DND-41 (cell line): ENCODE results near the gene ZC3H12C.

Source experiments
- ATAC-seq: fragments of 200-7000 bp; cut with Tn5 transposase; 3 replicates; pipeline ENCODE4 v1.9.1; 2021; ENCODE audit warnings: low read depth; ENCODE audit not compliant: insufficient read depth
- DNase-seq: peaks from one replicate; pipeline ENCODE4 v3.0.0-alpha.2; 2020
- H2AFZ ChIP-seq: 2 replicates; pipeline ENCODE4 v1.6.0; 2012; ENCODE audit warnings: low read depth, low read length
- H3K27ac ChIP-seq: 2 replicates; pipeline ENCODE4 v1.5.1; 2012; ENCODE audit warnings: low read length, inconsistent platforms
- H3K27me3 ChIP-seq: fragments of 200-600 bp; sonication (generic); 2 replicates; pipeline ENCODE4 v1.6.0; 2012; ENCODE audit warnings: low read length, mild to moderate bottlenecking, inconsistent platforms; ENCODE audit not compliant: insufficient read depth, poor library complexity
- H3K36me3 ChIP-seq: 2 replicates; pipeline ENCODE4 v1.5.1; 2012; ENCODE audit warnings: low read length, inconsistent platforms; ENCODE audit not compliant: insufficient read depth
- H3K4me1 ChIP-seq: 2 replicates; pipeline ENCODE4 v1.5.1; 2012; ENCODE audit warnings: mild to moderate bottlenecking, low read length; ENCODE audit not compliant: insufficient read depth
- H3K4me2 ChIP-seq: 2 replicates; pipeline ENCODE4 v1.6.0; 2012; ENCODE audit warnings: mild to moderate bottlenecking, moderate library complexity, low read length, inconsistent platforms; ENCODE audit not compliant: insufficient read depth
- H3K4me3 ChIP-seq, 2 experiments: fragments of 200-600 bp in 1 of 2; shearing (Covaris generic) in 1 of 2; 2 replicates each; pipeline ENCODE4 v1.5.1; 2012 to 2016; ENCODE audit warnings: inconsistent platforms in 2 of 2, low read length in 2 of 2, mild to moderate bottlenecking in 2 of 2, low read depth in 1 of 2, moderate library complexity in 1 of 2
- H3K79me2 ChIP-seq: 2 replicates; pipeline ENCODE4 v1.6.0; 2012; ENCODE audit warnings: low read length, inconsistent platforms; ENCODE audit not compliant: insufficient read depth
- H3K9ac ChIP-seq: 2 replicates; pipeline ENCODE4 v1.6.0; 2012; ENCODE audit warnings: low read depth, mild to moderate bottlenecking, inconsistent platforms, low read length, moderate library complexity
- H3K9me3 ChIP-seq: 2 replicates; pipeline ENCODE4 v1.5.1; 2012; ENCODE audit warnings: low read length, moderate library complexity, mild to moderate bottlenecking, inconsistent platforms; ENCODE audit not compliant: insufficient read depth, severe bottlenecking
- H4K20me1 ChIP-seq: 2 replicates; pipeline ENCODE4 v1.6.0; 2012; ENCODE audit warnings: low read length; ENCODE audit not compliant: insufficient read depth
- CTCF ChIP-seq: IDR thresholded peaks from 2 replicates; pipeline ENCODE4 v1.5.1; 2012; ENCODE audit warnings: borderline replicate concordance, low read length, moderate library complexity, mild to moderate bottlenecking; ENCODE audit not compliant: poor library complexity, severe bottlenecking; ENCODE audit errors: extremely low read depth
- EZH2 ChIP-seq: IDR thresholded peaks from 3 replicates; pipeline ENCODE4 v1.6.1; 2012; ENCODE audit warnings: borderline replicate concordance, low read depth, mild to moderate bottlenecking, moderate library complexity, low read length, inconsistent platforms; ENCODE audit not compliant: severe bottlenecking

The ZC3H12C gene

GRCh38 chr11:110092111-110092514, 1.1 kb upstream of the ZC3H12C start:
- H3K27ac ChIP-seq: no peak overlapping the region
- H3K4me1 ChIP-seq: no peaks in the 10 kb centered on the region
- no peaks in the 10 kb centered on the region for H3K79me2 ChIP-seq
- no peak overlapping the region for H3K4me3 ChIP-seq
- no peak overlapping the region for H3K4me2 ChIP-seq
- DNase-seq: no peak
- H3K9me3 ChIP-seq: no peaks in the 10 kb centered on the region
- no peak overlapping the region for H2AFZ ChIP-seq
- H3K36me3 ChIP-seq: no peaks in the 10 kb centered on the region
- no peak overlapping the region for H3K9ac ChIP-seq
- no peaks in the 10 kb centered on the region for H4K20me1 ChIP-seq
- H3K27me3 ChIP-seq: no peaks in the 10 kb centered on the region
- no peak for TF ChIP-seq EZH2
- TF ChIP-seq CTCF: no peak
- no peak for ATAC-seq

- DNase-seq: no peak
- Histone ChIP-seq H3K4me1 (no peaks in the 10 kb centered on the region), H3K27me3 (no peaks in the 10 kb centered on the region), H3K4me2 (no peak overlapping the region), H3K9ac (no peak overlapping the region), H4K20me1 (no peaks in the 10 kb centered on the region), H3K27ac (no peak overlapping the region), H3K79me2 (no peaks in the 10 kb centered on the region), H3K4me3 (no peak overlapping the region), H3K9me3 (no peaks in the 10 kb centered on the region), H2AFZ (no peak overlapping the region), H3K36me3 (no peaks in the 10 kb centered on the region)
- TF ChIP-seq CTCF (no peak), EZH2 (no peak)
- ATAC-seq: no peak
Measured at GRCh38 chr11:110093407-110094297, 460 bp downstream of the ZC3H12C start.

GRCh38 chr11:110094298-110095285, 1.4 kb downstream of the ZC3H12C start:
- Histone ChIP-seq H3K4me2 (no peak overlapping the region), H3K9ac (no peak overlapping the region), H3K27me3 (no peaks in the 10 kb centered on the region), H3K4me3 (no peak overlapping the region), H3K36me3 (no peaks in the 10 kb centered on the region), H4K20me1 (no peaks in the 10 kb centered on the region), H3K4me1 (no peaks in the 10 kb centered on the region), H2AFZ (no peak overlapping the region), H3K9me3 (no peaks in the 10 kb centered on the region), H3K27ac (no peak overlapping the region), H3K79me2 (no peaks in the 10 kb centered on the region)
- TF ChIP-seq CTCF: no peak
- no peak for TF ChIP-seq EZH2
- no peak for ATAC-seq
- no peak for DNase-seq
